Left lung (tissue), 10 donors: ENCODE measurements around the gene GSK3B. TPM values are rescaled to one million over a fixed set of nuclear protein-coding genes. Genes with fewer than 3 reads are reported as not detected.
A peak's percentile ranks its signal among the peaks of the same experiment; 100 is the strongest.

Experiments used
- ATAC-seq: fragments of 200-7000 bp; cut with Tn5 transposase; one replicate; pipeline ENCODE4 v1.9.1; 2020; ENCODE audit warnings: moderate library complexity
- DNase-seq, 4 donors: peaks; one replicate each; pipeline ENCODE4 v3.0.0-alpha.2; 2013 to 2020
- H3K27ac ChIP-seq, 2 donors: fragments of 200-600 bp; sonication (generic) in 1 of 2; one replicate each; pipeline versions ENCODE4 v1.5.0 to v1.8.0; 2020 to 2021
- H3K27me3 ChIP-seq, 2 donors: fragments of 200-600 bp; sonication (generic) in 1 of 2; one replicate each; pipeline versions ENCODE4 v1.5.0 to v1.8.0; 2020 to 2021
- H3K36me3 ChIP-seq, 2 donors: fragments of 200-600 bp; sonication (generic) in 1 of 2; one replicate each; pipeline versions ENCODE4 v1.5.0 to v1.8.0; 2020 to 2021
- H3K4me1 ChIP-seq, 2 donors: fragments of 200-600 bp; one replicate each; pipeline ENCODE4 v1.8.0; 2021
- H3K4me3 ChIP-seq, 2 donors: fragments of 200-600 bp; sonication (generic) in 1 of 2; one replicate each; pipeline versions ENCODE4 v1.5.0 to v1.8.0; 2020 to 2021; ENCODE audit warnings: mild to moderate bottlenecking in 1 of 2
- H3K9me3 ChIP-seq, 2 donors: fragments of 200-600 bp; sonication (generic) in 1 of 2; one replicate each; pipeline versions ENCODE4 v1.5.0 to v1.8.0; 2020 to 2021
- CTCF ChIP-seq, 2 donors: fragments of 200-600 bp; sonication (generic) in 1 of 2; IDR thresholded peaks; one replicate each; pipeline versions ENCODE4 v1.5.0 to v1.8.0; 2021; ENCODE audit warnings: antibody characterized with exemption in 2 of 2
- intact Hi-C, 2 donors: fragments of 100-400 bp; cut with DNase I; formaldehyde crosslinking; loops; one replicate each; pipeline versions ENCODE4 v1.11.2 to v1.14.2; 2022
- polyA plus RNA-seq, 6 donors: library from polyadenylated mRNA; unstranded; fragments of 120-200 nt; gene quantifications; one replicate each; pipeline ENCODE4 v1.2.1, GENCODE V29; 2013; ENCODE audit not compliant: insufficient read length in 6 of 6
- total RNA-seq, 2 donors: library from RNA; stranded (reverse); fragmentation: NEBNext Ultra II Directional; extraction: Animal tissue kit (Norgen Biotek cat#: 25700); gene quantifications; one replicate each; pipeline ENCODE4 v1.2.1, GENCODE V29; 2021
- donor health status: DM: no; HTN: yes; CAD: no.
- donor health status: DM: no; HTN: no; CAD: no.

Gene GSK3B
- total and polyA plus RNA-seq, 8 donors, result 39.2 to 53.0 (median 42.4) TPM

GRCh38 chr3:120100711-120101110 is 6.5 kb upstream of the GSK3B start:
- no peak overlapping the region for H3K4me3 ChIP-seq
- H3K27me3 ChIP-seq, result no peaks in the 10 kb centered on the region
- no peak for TF ChIP-seq CTCF (IDR thresholded peaks at IDR 0.05)
- intact Hi-C loops, result no loop called here
- no peak for DNase-seq
- H3K4me1 ChIP-seq, result peaks cover 5 to 24% of the 10 kb centered on the region in 2 donors
- no peak for ATAC-seq
- H3K9me3 ChIP-seq, result no peaks in the 10 kb centered on the region
- H3K36me3 ChIP-seq, result no peaks in the 10 kb centered on the region
- no peak overlapping the region for H3K27ac ChIP-seq

DNA sequence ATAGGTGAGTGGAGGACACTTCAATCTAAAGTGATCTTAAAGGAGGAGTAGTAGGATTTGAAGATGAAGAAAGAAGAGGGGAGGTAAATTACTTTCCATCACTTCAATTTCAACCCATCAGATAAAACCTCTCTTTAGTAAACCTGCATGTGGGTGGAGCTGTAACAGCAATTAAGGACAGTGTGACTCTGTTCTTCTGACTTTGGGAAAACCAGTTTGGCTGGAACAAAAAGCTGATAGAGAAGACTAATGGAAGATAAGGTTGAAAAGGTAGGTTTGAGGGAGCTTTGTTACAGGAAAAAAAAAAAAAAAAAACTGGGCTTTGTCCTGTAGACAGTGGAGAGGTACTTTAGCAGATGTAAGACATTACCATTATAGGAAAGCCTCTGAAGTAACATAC is 4.5 kb upstream of the GSK3B start:
- no peak for TF ChIP-seq CTCF (IDR thresholded peaks at IDR 0.05)
- DNase-seq (no peak), ATAC-seq (no peak)
- H3K9me3 ChIP-seq, result no peaks in the 10 kb centered on the region
- no peak overlapping the region for H3K4me3 ChIP-seq
- H3K36me3 ChIP-seq, result no peaks in the 10 kb centered on the region
- intact Hi-C loops, result no loop called here
- H3K27me3 ChIP-seq, result no peaks in the 10 kb centered on the region
- no peak overlapping the region for H3K27ac ChIP-seq
- peaks cover 5 to 24% of the 10 kb centered on the region in 2 donors for H3K4me1 ChIP-seq

- ATAC-seq, result no peak
- Histone ChIP-seq H3K4me1 (peaks cover 5 to 34% of the 10 kb centered on the region in 2 donors), H3K27me3 (no peaks in the 10 kb centered on the region), H3K9me3 (no peaks in the 10 kb centered on the region), H3K36me3 (no peaks in the 10 kb centered on the region), H3K27ac (peak overlapping the region; percentile 100), H3K4me3 (peak overlapping the region; percentile 75 to 89)
- intact Hi-C loops, result no loop called here
- TF ChIP-seq CTCF (IDR thresholded peaks at IDR 0.05), result no peak
- no peak for DNase-seq
These were observed 1.8 kb upstream of the GSK3B start for GRCh38 chr3:120095979-120096426.

GRCh38 chr3:120095226-120095978 is 1.2 kb upstream of the GSK3B start:
- DNase-seq, result peak; percentile 85 to 97 (median 94)
- peak overlapping the region; percentile 75 to 89 for H3K4me3 ChIP-seq
- H3K27ac ChIP-seq, result peak overlapping the region; percentile 100
- peak; percentile 66 for ATAC-seq
- no peaks in the 10 kb centered on the region for H3K27me3 ChIP-seq
- H3K36me3 ChIP-seq, result no peaks in the 10 kb centered on the region
- peaks cover 10 to 40% of the 10 kb centered on the region in 2 donors for H3K4me1 ChIP-seq
- H3K9me3 ChIP-seq, result no peaks in the 10 kb centered on the region
- intact Hi-C loops, result no loop called here
- TF ChIP-seq CTCF (IDR thresholded peaks at IDR 0.05), result no peak

DNA sequence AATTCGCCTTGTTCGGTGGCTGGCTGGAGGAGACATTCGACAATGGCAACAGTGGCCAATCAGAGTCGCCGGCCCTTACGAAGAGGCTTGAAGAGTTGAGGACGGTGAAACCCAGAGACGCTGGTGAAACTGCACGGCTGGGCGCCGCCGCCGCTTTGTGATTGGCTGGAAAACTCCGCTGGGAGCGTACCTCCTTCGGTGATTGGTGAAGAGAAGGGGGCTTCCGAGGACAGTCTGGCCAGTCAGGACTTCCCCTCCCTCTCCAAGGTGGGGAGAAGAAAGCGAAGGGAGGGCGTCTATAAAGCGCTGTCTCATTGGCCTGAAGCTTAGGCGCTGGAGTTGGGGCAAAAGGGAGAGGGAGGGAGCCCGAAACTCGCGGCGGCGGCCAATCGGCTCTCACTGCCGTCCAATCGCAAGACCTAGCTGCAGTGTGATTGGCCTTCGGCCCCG is 554 bp upstream of the GSK3B start:
- intact Hi-C loops, result no loop called here
- peak; percentile 84 for ATAC-seq
- peak; percentile 98 to 100 (median 100) for DNase-seq
- peaks cover 10 to 46% of the 10 kb centered on the region in 2 donors for H3K4me1 ChIP-seq
- peak overlapping the region; percentile 75 to 89 for H3K4me3 ChIP-seq
- H3K36me3 ChIP-seq, result no peaks in the 10 kb centered on the region
- TF ChIP-seq CTCF (IDR thresholded peaks at IDR 0.05), result no peak
- H3K27ac ChIP-seq, result peak overlapping the region; percentile 100
- no peaks in the 10 kb centered on the region for H3K9me3 ChIP-seq
- no peaks in the 10 kb centered on the region for H3K27me3 ChIP-seq
